PC-3 (cell line): ENCODE results near the gene FKBP7. TPM values are rescaled to one million over a fixed set of nuclear protein-coding genes. Genes with fewer than 3 reads are reported as not detected.
A peak's percentile ranks its signal among the peaks of the same experiment; 100 is the strongest.

Source experiments
- ATAC-seq: fragments of 200-7000 bp; cut with Tn5 transposase; 2 replicates; pipeline ENCODE4 v1.9.1; 2020; ENCODE audit warnings: mild to moderate bottlenecking, moderate library complexity
- BruUV-seq: library from RNA; stranded (reverse); fragments of 400-500 nt; replicated peaks from 2 replicates; lab custom pipeline; 2021; lab: Mats Ljungman, UMichigan
- CTCF ChIA-PET: fragments of 300-600 bp; sonication (Branson Sonifier 250); formaldehyde crosslinking; loops from one replicate; lab custom pipeline; 2022; ENCODE audit warnings: antibody characterized with exemption; lab: Charles Lee
- POLR2A ChIA-PET: fragments of 300-600 bp; sonication (Branson Sonifier 250); formaldehyde crosslinking; loops from one replicate; lab custom pipeline; 2022; ENCODE audit warnings: antibody characterized with exemption; ENCODE audit not compliant: unreplicated experiment; lab: Charles Lee
- DNase-seq: peaks from one replicate; pipeline ENCODE4 v3.0.0-alpha.2; 2015
- H2AFZ ChIP-seq: fragments of 300-600 bp; sonication (generic); 2 replicates; pipeline ENCODE4 v1.6.0; 2016; ENCODE audit warnings: antibody characterized with exemption, low read length
- H3F3A ChIP-seq: fragments of 300-600 bp; sonication (generic); one replicate; pipeline ENCODE4 v1.6.0; 2017; ENCODE audit warnings: antibody characterized with exemption, low read length, control low read depth, mild to moderate bottlenecking; ENCODE audit not compliant: unreplicated experiment
- H3K27ac ChIP-seq: fragments of 300-600 bp; sonication (generic); 2 replicates; pipeline ENCODE4 v1.5.1; 2016; ENCODE audit warnings: mild to moderate bottlenecking, low read length
- H3K27me3 ChIP-seq: fragments of 300-600 bp; sonication (generic); 2 replicates; pipeline ENCODE4 v1.6.1; 2016; ENCODE audit warnings: low read length, mixed read lengths
- H3K36me3 ChIP-seq: fragments of 300-600 bp; sonication (generic); 2 replicates; pipeline ENCODE4 v1.6.1; 2016; ENCODE audit warnings: low read depth, mixed run types, low read length, mixed read lengths
- H3K4me1 ChIP-seq: fragments of 300-600 bp; sonication (generic); 2 replicates; pipeline ENCODE4 v1.5.1; 2016; ENCODE audit warnings: low read length; ENCODE audit not compliant: insufficient read depth
- H3K4me2 ChIP-seq: fragments of 300-600 bp; sonication (generic); 2 replicates; pipeline ENCODE4 v1.6.0; 2016; ENCODE audit warnings: low read length
- H3K4me3 ChIP-seq: fragments of 300-600 bp; sonication (generic); 2 replicates; pipeline ENCODE4 v1.5.1; 2016; ENCODE audit warnings: mild to moderate bottlenecking, low read length, mixed read lengths
- H3K79me2 ChIP-seq: fragments of 300-600 bp; sonication (generic); 2 replicates; pipeline ENCODE4 v1.6.1; 2017; ENCODE audit warnings: low read length, mixed read lengths
- H3K9ac ChIP-seq: fragments of 300-600 bp; sonication (generic); 2 replicates; pipeline ENCODE4 v1.6.0; 2016; ENCODE audit warnings: mild to moderate bottlenecking, low read length
- H3K9me2 ChIP-seq: fragments of 300-600 bp; sonication (generic); replicated peaks from 2 replicates; pipeline ENCODE4 v1.6.1; 2016; ENCODE audit warnings: mixed run types, low read length, mixed read lengths
- H3K9me3 ChIP-seq: fragments of 300-600 bp; sonication (generic); 2 replicates; pipeline ENCODE4 v1.6.1; 2016; ENCODE audit warnings: low read length, mixed read lengths
- H4K20me1 ChIP-seq: fragments of 300-600 bp; sonication (generic); 2 replicates; pipeline ENCODE4 v1.6.1; 2016; ENCODE audit warnings: low read length, mixed read lengths
- EZH2 ChIP-seq: fragments of 300-600 bp; sonication (generic); IDR thresholded peaks from one replicate; pipeline ENCODE4 v1.6.1; 2017; ENCODE audit warnings: antibody characterized with exemption, mild to moderate bottlenecking, low read length; ENCODE audit not compliant: unreplicated experiment
- EZH2phosphoT487 ChIP-seq: fragments of 300-600 bp; sonication (generic); IDR thresholded peaks from 2 replicates; pipeline ENCODE4 v1.6.1; 2018; ENCODE audit warnings: mild to moderate bottlenecking, antibody characterized with exemption, low read length, borderline replicate concordance
- intact Hi-C: fragments of 100-400 bp; cut with micrococcal nuclease; formaldehyde crosslinking; loops from 2 replicates; pipeline ENCODE4 v1.9.0; 2023
- total RNA-seq: library from RNA; depleted of rRNA; stranded (reverse); fragments of >200 nt; gene quantifications from 2 replicates; pipeline ENCODE4 v1.2.3, GENCODE V29; 2014
- TF ChIP-seq, protein P1 (sequence below): fragments of 300-600 bp; sonication (generic); conservative IDR thresholded peaks from 2 replicates; pipeline ENCODE4 v1.5.1; 2017; ENCODE audit warnings: antibody characterized with exemption, low read depth, mild to moderate bottlenecking, low read length

The FKBP7 gene
- total RNA-seq, 1 experiment from 2014 or later: 4.2 TPM

DNA sequence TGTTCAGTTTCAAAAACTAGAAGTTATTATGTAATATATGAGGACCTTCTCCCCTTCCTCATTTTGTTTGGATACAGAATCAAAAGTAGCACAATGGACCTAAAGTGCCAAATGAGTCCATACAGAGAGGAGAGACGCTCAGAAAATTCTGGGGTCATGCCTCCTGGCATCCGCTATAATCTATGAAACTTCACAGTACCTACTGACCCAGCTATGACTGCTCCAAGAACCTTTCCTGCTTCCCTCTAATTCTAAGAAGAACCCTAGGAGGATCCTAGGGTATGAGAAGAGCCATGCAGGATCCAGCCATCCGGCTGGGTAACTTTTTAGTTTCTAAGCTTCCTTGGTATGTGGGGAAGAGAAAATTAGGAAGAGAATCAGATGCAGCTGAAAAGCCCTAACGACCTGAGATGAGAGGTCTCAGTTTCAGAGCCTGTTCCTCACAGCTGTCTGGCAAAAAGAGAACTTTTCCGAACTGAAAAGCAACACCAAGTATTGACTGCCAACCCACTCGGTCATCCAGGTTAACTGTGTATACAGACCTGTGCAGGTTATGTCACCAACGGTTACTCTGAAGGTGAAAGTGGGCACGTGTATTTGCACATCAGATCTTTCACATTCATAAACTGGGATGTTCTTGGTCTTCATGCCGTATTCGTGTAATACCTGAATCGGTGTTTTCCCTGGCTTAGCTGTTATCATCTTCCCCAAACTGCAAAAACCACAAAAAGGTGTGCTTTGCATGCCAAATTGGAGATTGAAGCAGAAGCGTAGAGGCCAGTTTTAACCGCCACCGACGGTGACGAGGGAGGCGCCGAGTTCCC, 28.5 kb downstream of the FKBP7 start:
- DNase-seq: no peak
- Histone ChIP-seq H2AFZ (peak overlapping the region; percentile 94), H3K27ac (peak overlapping the region; percentile 85), H3K4me1 (peaks cover 19% of the 10 kb centered on the region), H3K36me3 (peaks cover 16% of the 10 kb centered on the region), H3K4me2 (peak overlapping the region; percentile 84), H3K4me3 (peak overlapping the region; percentile 93), H3K27me3 (no peaks in the 10 kb centered on the region), H4K20me1 (peaks cover 16% of the 10 kb centered on the region; the same call in 1 of the 2 replicates), H3K9me3 (no peaks in the 10 kb centered on the region), H3K9ac (peak overlapping the region; percentile 97), H3F3A (no peaks in the 10 kb centered on the region), H3K9me2 (no peaks in the 10 kb centered on the region), H3K79me2 (peaks cover 32% of the 10 kb centered on the region)
- TSS peak; percentile 58 for BruUV-seq
- ChIA-PET POLR2A (interaction anchor here (0.6 kb wide), 1 partner anchor 61 kb away, joined by 3 read pairs; no protein-coding TSS in a partner anchor), CTCF (interaction anchor here (1.1 kb wide), 1 partner anchor 36 kb away, joined by 3 read pairs; no protein-coding TSS in a partner anchor)
- intact Hi-C loops: no loop called here
- TF ChIP-seq EZH2phosphoT487 (no peak), EZH2 (no peak)
- TF ChIP-seq, protein P1, sequence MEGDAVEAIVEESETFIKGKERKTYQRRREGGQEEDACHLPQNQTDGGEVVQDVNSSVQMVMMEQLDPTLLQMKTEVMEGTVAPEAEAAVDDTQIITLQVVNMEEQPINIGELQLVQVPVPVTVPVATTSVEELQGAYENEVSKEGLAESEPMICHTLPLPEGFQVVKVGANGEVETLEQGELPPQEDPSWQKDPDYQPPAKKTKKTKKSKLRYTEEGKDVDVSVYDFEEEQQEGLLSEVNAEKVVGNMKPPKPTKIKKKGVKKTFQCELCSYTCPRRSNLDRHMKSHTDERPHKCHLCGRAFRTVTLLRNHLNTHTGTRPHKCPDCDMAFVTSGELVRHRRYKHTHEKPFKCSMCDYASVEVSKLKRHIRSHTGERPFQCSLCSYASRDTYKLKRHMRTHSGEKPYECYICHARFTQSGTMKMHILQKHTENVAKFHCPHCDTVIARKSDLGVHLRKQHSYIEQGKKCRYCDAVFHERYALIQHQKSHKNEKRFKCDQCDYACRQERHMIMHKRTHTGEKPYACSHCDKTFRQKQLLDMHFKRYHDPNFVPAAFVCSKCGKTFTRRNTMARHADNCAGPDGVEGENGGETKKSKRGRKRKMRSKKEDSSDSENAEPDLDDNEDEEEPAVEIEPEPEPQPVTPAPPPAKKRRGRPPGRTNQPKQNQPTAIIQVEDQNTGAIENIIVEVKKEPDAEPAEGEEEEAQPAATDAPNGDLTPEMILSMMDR: no peak
- no peak for ATAC-seq

DNA sequence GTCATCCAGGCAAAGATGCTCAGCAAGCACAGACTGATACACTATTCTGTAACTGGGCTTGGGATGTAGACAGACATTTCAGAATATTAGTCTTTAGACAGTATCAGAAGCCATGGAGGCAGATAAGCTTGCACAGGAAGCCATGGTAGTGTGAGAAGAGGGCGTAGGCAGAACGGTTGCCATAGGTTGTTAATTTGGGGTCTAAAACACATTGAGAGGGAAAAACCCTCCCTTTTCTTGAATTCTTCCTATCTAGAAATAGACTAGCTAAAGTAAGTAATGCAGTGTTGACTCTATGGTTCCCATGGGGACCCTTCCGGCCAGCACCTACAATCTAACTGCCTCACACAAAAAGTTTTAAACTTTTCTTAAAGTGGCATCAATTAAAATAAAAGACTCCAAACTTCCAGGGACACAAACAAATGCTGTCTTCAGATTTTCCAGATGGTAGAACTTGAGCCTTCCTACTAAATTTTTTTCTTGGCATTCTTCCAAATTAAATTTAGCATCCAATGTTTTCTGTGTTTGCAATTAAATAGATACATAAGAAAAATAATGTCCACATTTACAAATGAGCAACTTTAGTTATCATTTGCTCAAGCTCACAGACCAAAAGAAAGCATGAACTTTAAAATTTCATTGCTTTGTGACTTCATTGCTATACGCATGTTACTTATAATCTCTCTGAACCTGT, 29.3 kb downstream of the FKBP7 start:
- ChIA-PET CTCF (no interaction called here), POLR2A (no interaction called here)
- H3K9me3 ChIP-seq: no peaks in the 10 kb centered on the region
- H4K20me1 ChIP-seq: peaks cover 19% of the 10 kb centered on the region; the same call in 1 of the 2 replicates
- DNase-seq (no peak), ATAC-seq (no peak)
- H3K27me3 ChIP-seq: no peaks in the 10 kb centered on the region
- H3K4me1 ChIP-seq: peaks cover 19% of the 10 kb centered on the region
- H3K4me3 ChIP-seq: peak overlapping the region; percentile 93
- H2AFZ ChIP-seq: no peak overlapping the region
- TF ChIP-seq, protein P1: no peak
- TF ChIP-seq EZH2 (no peak), EZH2phosphoT487 (no peak)
- no peaks in the 10 kb centered on the region for H3K9me2 ChIP-seq
- intact Hi-C loops: no loop called here
- H3K27ac ChIP-seq: no peak overlapping the region
- no TSS peak for BruUV-seq
- H3F3A ChIP-seq: no peaks in the 10 kb centered on the region
- H3K36me3 ChIP-seq: peaks cover 16% of the 10 kb centered on the region
- peak overlapping the region; percentile 97; the same call in 1 of the 2 replicates for H3K9ac ChIP-seq
- peak overlapping the region; percentile 84 for H3K4me2 ChIP-seq
- H3K79me2 ChIP-seq: peaks cover 32% of the 10 kb centered on the region
